ENCODE results near the gene CYFIP1. TPM values are rescaled to one million over a fixed set of nuclear protein-coding genes. Genes with fewer than 3 reads are reported as not detected.

Gene CYFIP1
- total and polyA plus RNA-seq, 9 of the 15 experiments (the other 6 are each of a cell fraction or from before 2014, with no cell fraction given), result 3.8 to 59.8 (median 28.3) TPM

- TF ChIP-seq BCLAF1 (IDR thresholded peaks at IDR 0.05; ENCODE audit: borderline replicate concordance in 1 of 2, control insufficient read depth in 1 of 2, low read depth in 2 of 2, low read length in 1 of 2) (no peak), MAFF (IDR thresholded peaks at IDR 0.05; ENCODE audit: low read length) (peak; percentile 18; the same call in 1 of the 2 replicates), ZBTB17 (CRISPR knock-in tag; IDR thresholded peaks at IDR 0.05) (no peak)
These were observed 148.7 kb downstream of the CYFIP1 start (continued) for GRCh38 chr15:22831473-22831872.

DNA sequence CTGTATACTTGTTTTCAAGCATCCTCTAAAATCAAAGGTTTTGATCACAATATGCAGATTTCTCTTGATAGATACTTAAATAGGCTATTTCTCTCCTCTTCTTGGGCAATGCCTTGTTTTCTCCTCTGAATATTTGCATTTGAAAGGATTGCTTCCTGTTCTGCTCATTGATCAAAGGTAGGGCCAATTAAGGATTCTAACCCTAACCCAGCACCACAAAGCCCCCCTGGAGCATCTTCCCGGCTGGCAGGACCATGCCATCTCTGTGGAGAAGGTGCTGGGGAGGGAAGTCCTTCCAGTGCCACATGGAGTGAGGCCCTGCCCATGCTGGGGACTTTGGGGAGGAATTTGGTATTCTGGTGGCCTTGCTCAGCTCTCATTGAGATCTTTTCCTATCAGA, 153.0 kb downstream of the CYFIP1 start:
- no TSS peak for BruUV-seq (replicated peaks)
- TF ChIP-seq, protein P1, sequence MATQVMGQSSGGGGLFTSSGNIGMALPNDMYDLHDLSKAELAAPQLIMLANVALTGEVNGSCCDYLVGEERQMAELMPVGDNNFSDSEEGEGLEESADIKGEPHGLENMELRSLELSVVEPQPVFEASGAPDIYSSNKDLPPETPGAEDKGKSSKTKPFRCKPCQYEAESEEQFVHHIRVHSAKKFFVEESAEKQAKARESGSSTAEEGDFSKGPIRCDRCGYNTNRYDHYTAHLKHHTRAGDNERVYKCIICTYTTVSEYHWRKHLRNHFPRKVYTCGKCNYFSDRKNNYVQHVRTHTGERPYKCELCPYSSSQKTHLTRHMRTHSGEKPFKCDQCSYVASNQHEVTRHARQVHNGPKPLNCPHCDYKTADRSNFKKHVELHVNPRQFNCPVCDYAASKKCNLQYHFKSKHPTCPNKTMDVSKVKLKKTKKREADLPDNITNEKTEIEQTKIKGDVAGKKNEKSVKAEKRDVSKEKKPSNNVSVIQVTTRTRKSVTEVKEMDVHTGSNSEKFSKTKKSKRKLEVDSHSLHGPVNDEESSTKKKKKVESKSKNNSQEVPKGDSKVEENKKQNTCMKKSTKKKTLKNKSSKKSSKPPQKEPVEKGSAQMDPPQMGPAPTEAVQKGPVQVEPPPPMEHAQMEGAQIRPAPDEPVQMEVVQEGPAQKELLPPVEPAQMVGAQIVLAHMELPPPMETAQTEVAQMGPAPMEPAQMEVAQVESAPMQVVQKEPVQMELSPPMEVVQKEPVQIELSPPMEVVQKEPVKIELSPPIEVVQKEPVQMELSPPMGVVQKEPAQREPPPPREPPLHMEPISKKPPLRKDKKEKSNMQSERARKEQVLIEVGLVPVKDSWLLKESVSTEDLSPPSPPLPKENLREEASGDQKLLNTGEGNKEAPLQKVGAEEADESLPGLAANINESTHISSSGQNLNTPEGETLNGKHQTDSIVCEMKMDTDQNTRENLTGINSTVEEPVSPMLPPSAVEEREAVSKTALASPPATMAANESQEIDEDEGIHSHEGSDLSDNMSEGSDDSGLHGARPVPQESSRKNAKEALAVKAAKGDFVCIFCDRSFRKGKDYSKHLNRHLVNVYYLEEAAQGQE (IDR thresholded peaks at IDR 0.05; ENCODE audit: borderline replicate concordance), result no peak
- TF ChIP-seq, protein P1 (CRISPR knock-in tag; IDR thresholded peaks at IDR 0.05; ENCODE audit: low read depth), result no peak
- TF ChIP-seq SRSF3 (IDR thresholded peaks at IDR 0.05; ENCODE audit: insufficient read depth, low read length) (no peak), ATF3 (IDR thresholded peaks at IDR 0.05) (no peak), ATF3 (CRISPR knock-in tag; conservative IDR thresholded peaks at IDR 0.05) (no peak), GTF2A2 (tag; IDR thresholded peaks at IDR 0.05) (no peak)

More for the DNA sequence above, 153.0 kb downstream of the CYFIP1 start:
- no peak for FAIRE-seq
- Histone ChIP-seq H3K4me3 (no peak overlapping the region), H3K4me1 (replicated peaks in 1 of 2; ENCODE audit: control insufficient read depth in 2 of 2, insufficient read depth in 2 of 2, low read length in 2 of 2) (no peaks in the 10 kb centered on the region; a peak in 1 of 5 replicates), H3K27me3 (ENCODE audit: control insufficient read depth in 2 of 2, insufficient read depth in 2 of 2, low read length in 2 of 2) (no peaks in the 10 kb centered on the region), H3K9me3 (replicated peaks; ENCODE audit: control insufficient read depth, insufficient read depth, low read depth, low read length) (no peaks in the 10 kb centered on the region), H3K9ac (ENCODE audit: insufficient read depth in 1 of 2, low read depth in 2 of 2, low read length in 2 of 2) (no peak overlapping the region), H3K36me3 (ENCODE audit: control insufficient read depth, insufficient read depth, low read length) (peaks cover 51% of the 10 kb centered on the region; the same call in 2 of the 3 replicates), H3K79me2 (ENCODE audit: control insufficient read depth, insufficient read depth, low read length) (no peaks in the 10 kb centered on the region), H2AFZ (ENCODE audit: low read depth, low read length) (no peak overlapping the region), H3K27ac (ENCODE audit: extremely low read depth, low read depth, low read length) (no peak overlapping the region), H3K4me2 (ENCODE audit: insufficient read depth, low read length) (no peak overlapping the region), H4K20me1 (replicated peaks; ENCODE audit: control insufficient read depth, insufficient read depth, low read length) (no peaks in the 10 kb centered on the region), H3K9me1 (ENCODE audit: control insufficient read depth, insufficient read depth, low read length) (peaks cover 4% of the 10 kb centered on the region)
- ChIA-PET POLR2A (interaction anchor here (3.8 kb wide), 1 partner anchor 10 kb away, joined by 21 read pairs; the partner anchor contains the start of gene NIPA2), CTCF (ENCODE audit: low intra/inter-chr PET ratio) (no interaction called here)
- in situ Hi-C loops (cut with MboI), result no loop called here
- DNase-seq (ENCODE audit: extremely low read depth in 1 of 4, low spot score in 3 of 4), result no peak
- 88% methylated on average over 1 of the region's 1 CpG for WGBS (ENCODE audit: insufficient coverage, low coverage, missing lambda C conversion rate)
- intact Hi-C loops (cut with micrococcal nuclease), result no loop called here
- ATAC-seq, result no peak

Data from K562 (cell line).